Stomach smooth muscle (tissue), 2 donors: Measurements from ENCODE around the gene CASS4.
"Not testable (repeated sequence)": the region's sequence is repeated elsewhere in the genome, so short reads cannot be mapped to it uniquely, and the experiment has no call there.

Experiments
- H3K27ac ChIP-seq: one replicate; pipeline ENCODE4 v1.7.0; 2013; ENCODE audit warnings: mild to moderate bottlenecking, low read length, inconsistent platforms
- H3K27me3 ChIP-seq, 2 donors: one replicate each; pipeline ENCODE4 v1.7.0; 2013; ENCODE audit warnings: low read length in 2 of 2; ENCODE audit not compliant: insufficient read depth in 2 of 2, control insufficient read depth in 1 of 2
- H3K36me3 ChIP-seq, 2 donors: one replicate each; pipeline ENCODE4 v1.7.0; 2013; ENCODE audit warnings: low read length in 2 of 2; ENCODE audit not compliant: control insufficient read depth in 2 of 2, insufficient read depth in 2 of 2
- H3K4me1 ChIP-seq: one replicate; pipeline ENCODE4 v1.7.0; 2013; ENCODE audit warnings: low read length; ENCODE audit not compliant: control insufficient read depth, insufficient read depth
- H3K4me3 ChIP-seq, 2 donors: one replicate each; pipeline ENCODE4 v1.7.0; 2013; ENCODE audit warnings: low read length in 2 of 2
- H3K9ac ChIP-seq, 2 donors: one replicate each; pipeline ENCODE4 v1.7.0; 2013; ENCODE audit warnings: low read length in 2 of 2, mild to moderate bottlenecking in 1 of 2
- H3K9me3 ChIP-seq, 2 donors: one replicate each; pipeline ENCODE4 v1.7.0; 2013; ENCODE audit warnings: low read length in 2 of 2; ENCODE audit not compliant: control insufficient read depth in 2 of 2
- donor health status: healthy.
- donor health status: Pancreatic carcinoma.

The CASS4 gene

GRCh38 chr20:56392132-56392880, 19.8 kb upstream of the CASS4 start, which contains the start of the genes AURKA and CSTF1:
TSS of gene AURKA (minus strand) at chr20:56392215. CDS start at chr20:56388197, 4,018 bp downstream.
TSS of gene CSTF1 (plus strand) at chr20:56392645. CDS start at chr20:56395553, 2,908 bp downstream.
- H3K4me1 ChIP-seq = peaks cover 15% of the 10 kb centered on the region
- H3K27ac ChIP-seq = peak within 1 kb of the TSS; percentile 90
- peak within 1 kb of the TSS; percentile 95 to 98 for H3K9ac ChIP-seq
- H3K36me3 ChIP-seq = peaks cover 13 to 16% of the 10 kb centered on the region in 2 donors
- no peaks in the 10 kb centered on the region for H3K27me3 ChIP-seq
- peak within 1 kb of the TSS; percentile 99 for H3K4me3 ChIP-seq
- H3K9me3 ChIP-seq = no peaks in the 10 kb centered on the region

DNA sequence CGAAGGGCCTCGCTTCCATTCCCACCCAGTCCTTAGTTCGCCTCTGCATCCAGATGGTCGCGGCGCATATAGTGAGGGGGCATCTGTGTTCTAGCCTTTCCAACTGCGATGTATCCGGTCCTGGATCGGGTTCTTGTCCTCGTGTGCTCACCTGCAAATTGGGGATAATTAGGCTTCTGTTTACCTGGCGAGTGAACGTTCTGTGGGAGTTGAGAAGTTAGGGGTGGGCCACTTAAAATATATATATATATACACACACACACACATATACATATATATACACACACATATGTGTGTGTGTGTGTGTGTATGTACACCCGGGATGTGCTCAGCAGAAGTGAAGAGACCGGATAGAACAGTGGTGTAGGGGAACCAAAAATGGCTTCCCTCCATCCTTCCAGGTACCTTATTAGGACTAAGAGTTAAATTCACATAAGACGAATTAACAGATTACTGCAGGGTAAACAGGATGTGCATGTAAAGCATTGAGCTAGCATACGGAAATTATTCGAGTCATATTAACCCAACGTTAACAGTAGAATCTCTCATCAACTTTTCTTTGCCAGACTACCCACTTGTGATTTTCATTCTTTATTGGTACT, 19.1 kb upstream of the CASS4 start:
- H3K4me1 ChIP-seq = peaks cover 15% of the 10 kb centered on the region

GRCh38 chr20:56393653-56394052, 18.4 kb upstream of the CASS4 start:
- Histone ChIP-seq H3K9me3 (no peaks in the 10 kb centered on the region), H3K36me3 (peaks cover 24% of the 10 kb centered on the region in 2 donors), H3K27ac (no peak overlapping the region), H3K9ac (no peak overlapping the region), H3K4me1 (peaks cover 15% of the 10 kb centered on the region), H3K27me3 (no peaks in the 10 kb centered on the region), H3K4me3 (peak overlapping the region; percentile 99)

More for the DNA sequence above, 19.1 kb upstream of the CASS4 start:
- Histone ChIP-seq H3K9me3 (no peaks in the 10 kb centered on the region), H3K27me3 (no peaks in the 10 kb centered on the region), H3K9ac (peak overlapping the region; percentile 95 to 98), H3K27ac (peak overlapping the region; percentile 90), H3K36me3 (peaks cover 20 to 22% of the 10 kb centered on the region in 2 donors), H3K4me3 (peak overlapping the region; percentile 99)

GRCh38 chr20:56395166-56395565, 16.9 kb upstream of the CASS4 start:
- Histone ChIP-seq H3K27ac (no peak overlapping the region), H3K27me3 (no peaks in the 10 kb centered on the region), H3K9ac (no peak overlapping the region), H3K4me3 (no peak overlapping the region), H3K9me3 (no peaks in the 10 kb centered on the region), H3K4me1 (peaks cover 15% of the 10 kb centered on the region), H3K36me3 (peaks cover 33 to 35% of the 10 kb centered on the region in 2 donors)

- no peaks in the 10 kb centered on the region for H3K9me3 ChIP-seq
- no peaks in the 10 kb centered on the region for H3K4me1 ChIP-seq
- H3K4me3 ChIP-seq = no peak overlapping the region
- no peaks in the 10 kb centered on the region for H3K27me3 ChIP-seq
- H3K9ac ChIP-seq = no peak overlapping the region
- H3K27ac ChIP-seq = no peak overlapping the region
- H3K36me3 ChIP-seq = peaks cover 49 to 53% of the 10 kb centered on the region in 2 donors
Measured at GRCh38 chr20:56400001-56400640, 11.9 kb upstream of the CASS4 start.

DNA sequence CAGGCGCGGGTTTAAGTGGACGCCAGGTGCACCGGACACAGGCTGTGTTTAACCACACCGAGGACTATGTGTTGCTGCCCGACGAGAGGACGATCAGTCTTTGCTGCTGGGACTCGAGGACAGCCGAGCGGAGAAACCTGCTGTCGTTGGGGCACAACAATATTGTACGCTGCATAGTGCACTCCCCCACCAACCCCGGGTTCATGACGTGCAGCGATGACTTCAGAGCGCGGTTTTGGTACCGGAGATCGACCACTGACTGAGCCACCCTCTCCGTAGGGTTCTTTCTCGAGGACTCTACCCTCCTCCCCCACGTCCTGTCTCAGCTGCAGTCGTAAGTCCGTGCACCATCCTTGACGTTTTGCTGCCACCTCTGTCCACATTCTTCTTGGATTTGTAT, 8.6 kb upstream of the CASS4 start:
- Histone ChIP-seq H3K9me3 (no peaks in the 10 kb centered on the region), H3K4me3 (no peak overlapping the region), H3K9ac (no peak overlapping the region), H3K36me3 (peaks cover 39 to 42% of the 10 kb centered on the region in 2 donors), H3K4me1 (no peaks in the 10 kb centered on the region), H3K27ac (no peak overlapping the region), H3K27me3 (no peaks in the 10 kb centered on the region)

- H3K27me3 ChIP-seq, H3K27ac ChIP-seq, H3K9ac ChIP-seq, H3K4me1 ChIP-seq, H3K9me3 ChIP-seq, H3K4me3 ChIP-seq: not testable (repeated sequence)
- peaks cover 30 to 35% of the 10 kb centered on the region in 2 donors for H3K36me3 ChIP-seq
Measured at GRCh38 chr20:56405356-56405755, 6.7 kb upstream of the CASS4 start.

DNA sequence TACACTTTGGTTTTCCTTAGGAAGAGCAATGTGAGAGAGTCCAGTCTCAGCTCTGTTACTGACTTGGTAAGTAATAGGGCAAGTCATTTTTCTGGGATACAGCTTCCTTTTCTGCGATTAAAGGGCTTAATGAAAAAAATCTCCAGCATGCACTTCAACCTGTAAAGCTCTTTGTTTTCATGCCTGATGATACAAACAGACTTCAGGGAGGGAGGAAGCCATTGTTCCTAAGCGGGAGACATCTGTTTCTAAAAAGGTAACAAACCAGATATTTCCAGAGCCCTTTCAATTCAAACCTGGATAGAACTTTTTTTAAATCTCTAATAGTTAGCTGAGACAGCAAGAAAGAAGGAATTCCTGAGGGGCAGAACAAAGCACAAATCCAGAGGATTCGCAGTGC, 5.2 kb upstream of the CASS4 start:
- H3K27me3 ChIP-seq = no peaks in the 10 kb centered on the region
- H3K27ac ChIP-seq = no peak overlapping the region
- H3K9me3 ChIP-seq = no peaks in the 10 kb centered on the region
- H3K4me1 ChIP-seq = peaks cover 6% of the 10 kb centered on the region
- H3K4me3 ChIP-seq = no peak overlapping the region
- H3K9ac ChIP-seq = no peak overlapping the region
- H3K36me3 ChIP-seq = peaks cover 23 to 30% of the 10 kb centered on the region in 2 donors

DNA sequence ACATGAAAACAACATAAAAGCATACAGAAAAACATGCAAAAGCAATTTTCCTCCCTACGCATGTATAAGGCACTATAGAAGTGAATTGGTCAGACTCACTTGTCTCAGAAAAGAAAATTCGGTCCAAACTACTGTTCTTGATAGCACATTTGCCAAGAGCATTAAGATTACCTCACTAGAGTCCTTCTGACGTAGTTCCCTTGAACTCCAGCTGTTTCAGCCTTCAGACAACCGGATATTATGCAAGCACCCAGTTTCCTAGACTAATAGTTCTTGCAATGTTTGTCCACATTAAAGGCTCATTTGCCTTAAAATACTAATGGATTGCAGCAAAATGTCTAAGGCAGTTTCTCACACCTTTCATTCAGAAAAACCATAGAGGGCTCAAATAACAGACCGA, 2.5 kb upstream of the CASS4 start:
- Histone ChIP-seq H3K27ac (no peak overlapping the region), H3K9ac (no peak overlapping the region), H3K9me3 (no peaks in the 10 kb centered on the region), H3K4me3 (no peak overlapping the region), H3K27me3 (no peaks in the 10 kb centered on the region), H3K4me1 (peaks cover 6% of the 10 kb centered on the region), H3K36me3 (peaks cover 14 to 17% of the 10 kb centered on the region in 2 donors)

- H3K9ac ChIP-seq = no peak overlapping the region
- H3K36me3 ChIP-seq = peaks cover 14 to 17% of the 10 kb centered on the region in 2 donors
- no peaks in the 10 kb centered on the region for H3K27me3 ChIP-seq
- H3K4me3 ChIP-seq = no peak overlapping the region
- H3K27ac ChIP-seq = no peak overlapping the region
- no peaks in the 10 kb centered on the region for H3K9me3 ChIP-seq
- peaks cover 6% of the 10 kb centered on the region for H3K4me1 ChIP-seq
Measured at GRCh38 chr20:56409956-56410355, 2.1 kb upstream of the CASS4 start.
